ENCODE results near the gene ARL8A.
"Not testable (repeated sequence)": the region's sequence is repeated elsewhere in the genome, so short reads cannot be mapped to it uniquely, and the experiment has no call there.

ARL8A gene

GRCh38 chr1:202184750-202185460 lies 40.4 kb upstream of the ARL8A start:
- Histone ChIP-seq H3K36me3 (replicated peaks) (no peaks in the 10 kb centered on the region), H3K27me3 (replicated peaks) (peaks cover 12% of the 10 kb centered on the region)
- in situ Hi-C loops (cut with HindIII; ENCODE audit: low pct_ligation_motif_present, low sequenced_read_pairs), result no loop called here

GRCh38 chr1:202182040-202182877 lies 37.7 kb upstream of the ARL8A start:
- Histone ChIP-seq H3K4me3 (ENCODE audit: low read depth, low read length) (no peak overlapping the region), H3K27me3 (replicated peaks) (peaks cover 19% of the 10 kb centered on the region), H3K27ac (no peak overlapping the region), H3K36me3 (replicated peaks) (no peaks in the 10 kb centered on the region)
- in situ Hi-C loops (cut with HindIII; ENCODE audit: low pct_ligation_motif_present, low sequenced_read_pairs), result no loop called here
- no peak for TF ChIP-seq CTCF (IDR thresholded peaks at IDR 0.05; ENCODE audit: low read depth, low read length, missing control alignments)
- no peak for DNase-seq

More at GRCh38 chr1:202184750-202185460, 40.4 kb upstream of the ARL8A start:
- H3K27ac ChIP-seq, result no peak overlapping the region
- DNase-seq, result peak; percentile 92
- TF ChIP-seq CTCF (IDR thresholded peaks at IDR 0.05; ENCODE audit: low read depth, low read length, missing control alignments), result peak; percentile 94
- no peak overlapping the region for H3K4me3 ChIP-seq (ENCODE audit: low read depth, low read length)

- Histone ChIP-seq H3K36me3 (replicated peaks) (no peaks in the 10 kb centered on the region), H3K4me3 (ENCODE audit: low read depth, low read length) (no peak overlapping the region), H3K27me3 (replicated peaks) (peaks cover 19% of the 10 kb centered on the region), H3K27ac (no peak overlapping the region)
- no peak for DNase-seq
- in situ Hi-C loops (cut with HindIII; ENCODE audit: low pct_ligation_motif_present, low sequenced_read_pairs), result no loop called here
- no peak for TF ChIP-seq CTCF (IDR thresholded peaks at IDR 0.05; ENCODE audit: low read depth, low read length, missing control alignments)
These were observed 37.0 kb upstream of the ARL8A start for GRCh38 chr1:202181586-202181985.

GRCh38 chr1:202180751-202181139 lies 36.2 kb upstream of the ARL8A start:
- in situ Hi-C loops (cut with HindIII; ENCODE audit: low pct_ligation_motif_present, low sequenced_read_pairs); H3K27ac ChIP-seq; H3K4me3 ChIP-seq (ENCODE audit: low read depth, low read length); DNase-seq; H3K36me3 ChIP-seq (replicated peaks): not testable (repeated sequence)
- H3K27me3 ChIP-seq (replicated peaks), result peaks cover 19% of the 10 kb centered on the region

GRCh38 chr1:202179828-202180750 lies 35.6 kb upstream of the ARL8A start:
- peaks cover 19% of the 10 kb centered on the region for H3K27me3 ChIP-seq (replicated peaks)
- H3K27ac ChIP-seq, result no peak overlapping the region
- H3K4me3 ChIP-seq (ENCODE audit: low read depth, low read length), result no peak overlapping the region
- TF ChIP-seq CTCF (IDR thresholded peaks at IDR 0.05; ENCODE audit: low read depth, low read length, missing control alignments), result no peak
- in situ Hi-C loops (cut with HindIII; ENCODE audit: low pct_ligation_motif_present, low sequenced_read_pairs), result no loop called here
- no peak for DNase-seq
- no peaks in the 10 kb centered on the region for H3K36me3 ChIP-seq (replicated peaks)

Measured in brain microvascular endothelial cell (primary cell).